SK-N-SH (cell line): ENCODE results near the gene LCN9.

ENCODE experiments used
- CTCF ChIP-seq: fragments of 200-600 bp; sonication (generic); IDR thresholded peaks from 2 replicates; pipeline ENCODE4 v1.6.1; 2017; ENCODE audit warnings: antibody characterized with exemption, mild to moderate bottlenecking, moderate library complexity
- FOXM1 ChIP-seq: IDR thresholded peaks from 2 replicates; pipeline ENCODE4 v1.4.0; 2012; ENCODE audit warnings: low read depth, mild to moderate bottlenecking
- MAX ChIP-seq: IDR thresholded peaks from 2 replicates; pipeline ENCODE4 v1.4.0; 2012; ENCODE audit warnings: low read depth
- POLR2AphosphoS5 ChIP-seq: IDR thresholded peaks from 2 replicates; pipeline ENCODE4 v1.6.1; 2012; ENCODE audit warnings: low read depth, low read length
- REST ChIP-seq: IDR thresholded peaks from 2 replicates; pipeline ENCODE4 v1.6.1; 2012; ENCODE audit warnings: mild to moderate bottlenecking, low read depth, low read length, moderate library complexity
- SIN3A ChIP-seq: IDR thresholded peaks from 2 replicates; pipeline ENCODE4 v1.6.1; 2012; ENCODE audit warnings: low read depth, mild to moderate bottlenecking, low read length, moderate library complexity, borderline replicate concordance
- TAF1 ChIP-seq: IDR thresholded peaks from 2 replicates; pipeline ENCODE4 v1.6.1; 2012; ENCODE audit warnings: low read depth, mild to moderate bottlenecking, low read length, moderate library complexity, borderline replicate concordance
- YY1 ChIP-seq: IDR thresholded peaks from 2 replicates; pipeline ENCODE4 v1.4.0; 2012; ENCODE audit warnings: low read depth, mild to moderate bottlenecking
- TF ChIP-seq, protein P1 (sequence below): fragments of 150-350 bp; IDR thresholded peaks from 2 replicates; pipeline ENCODE4 v1.6.1; 2017; ENCODE audit warnings: antibody characterized with exemption, low read length, low read depth, borderline replicate concordance

DNA sequence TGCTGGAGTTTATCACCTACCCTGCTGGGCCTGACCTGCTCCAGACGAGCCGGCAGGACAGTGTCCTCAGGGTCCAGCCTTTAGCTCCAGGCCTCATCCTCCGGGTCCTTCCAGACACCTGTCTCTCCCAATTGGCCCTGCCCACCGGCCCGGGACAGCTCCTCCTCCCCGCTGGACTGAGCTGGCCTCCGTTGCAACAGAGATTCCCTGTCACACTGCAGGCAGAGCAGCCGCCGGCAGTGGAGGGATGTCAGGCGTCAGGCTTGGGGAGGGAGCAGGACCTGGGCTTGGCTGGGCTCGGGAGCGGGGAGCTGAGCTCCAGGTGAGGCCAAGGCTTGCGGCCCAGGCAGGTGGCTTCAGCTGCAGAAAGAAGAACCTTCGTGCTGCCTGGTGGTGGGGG is 40.6 kb downstream of the LCN9 start:
- TF ChIP-seq POLR2AphosphoS5 (no peak), CTCF (no peak), REST (no peak), FOXM1 (no peak), YY1 (no peak), SIN3A (no peak), TAF1 (no peak), MAX (no peak)
- TF ChIP-seq, protein P1, sequence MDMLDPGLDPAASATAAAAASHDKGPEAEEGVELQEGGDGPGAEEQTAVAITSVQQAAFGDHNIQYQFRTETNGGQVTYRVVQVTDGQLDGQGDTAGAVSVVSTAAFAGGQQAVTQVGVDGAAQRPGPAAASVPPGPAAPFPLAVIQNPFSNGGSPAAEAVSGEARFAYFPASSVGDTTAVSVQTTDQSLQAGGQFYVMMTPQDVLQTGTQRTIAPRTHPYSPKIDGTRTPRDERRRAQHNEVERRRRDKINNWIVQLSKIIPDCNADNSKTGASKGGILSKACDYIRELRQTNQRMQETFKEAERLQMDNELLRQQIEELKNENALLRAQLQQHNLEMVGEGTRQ: no peak
